Sigmoid colon (tissue), 4 donors: ENCODE measurements around the gene PDK2.

Source experiments
- EP300 ChIP-seq, 4 donors: sonication (generic); formaldehyde crosslinking; IDR thresholded peaks; one replicate each; pipeline ENCODE4 v1.6.1; 2017; ENCODE audit warnings: antibody characterized with exemption in 4 of 4
- POLR2AphosphoS5 ChIP-seq, 4 donors: sonication (generic); formaldehyde crosslinking; IDR thresholded peaks; one replicate each; pipeline ENCODE4 v1.6.1; 2017; ENCODE audit warnings: antibody characterized with exemption in 4 of 4

DNA sequence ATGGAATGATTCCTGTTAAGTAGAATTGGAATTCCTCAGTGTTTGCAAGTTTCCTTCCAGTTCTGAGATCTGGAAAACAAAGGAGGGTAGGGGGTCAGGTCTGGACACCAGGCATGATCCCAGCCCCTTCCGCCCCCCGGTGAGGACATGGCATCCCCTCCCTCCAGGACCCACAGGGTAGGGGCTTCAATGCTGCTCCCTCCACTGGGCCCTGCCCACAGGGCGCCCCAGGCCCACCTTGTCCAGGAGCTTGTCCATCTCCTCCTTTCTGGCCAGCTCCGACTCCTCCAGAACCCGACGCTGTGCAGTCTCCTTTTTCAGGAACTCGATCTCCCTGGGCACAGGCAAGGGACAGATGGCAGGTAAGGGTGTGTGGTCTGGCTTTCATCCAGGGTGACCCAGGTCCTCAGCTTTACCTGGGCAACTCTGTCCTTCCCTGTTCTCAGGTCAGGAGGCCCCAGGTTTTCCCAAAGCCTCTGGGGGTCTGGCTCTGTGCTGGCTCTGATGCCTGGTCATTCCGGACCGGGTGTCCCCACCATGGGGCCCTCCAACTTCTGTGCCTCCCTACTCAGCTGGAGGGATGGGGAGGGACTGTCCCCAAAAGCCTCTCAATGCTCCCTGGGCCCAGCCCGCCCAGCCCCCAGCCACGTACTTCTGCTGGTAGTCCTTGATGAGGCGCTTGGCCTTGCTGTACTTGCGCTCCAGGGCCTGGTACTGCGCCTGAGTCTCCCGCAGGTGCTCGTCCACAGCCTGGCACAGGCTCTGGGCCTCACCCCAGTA, 40.4 kb downstream of the PDK2 start:
- TF ChIP-seq POLR2AphosphoS5 (IDR thresholded peaks at IDR 0.05), result no peak
- no peak for TF ChIP-seq EP300 (IDR thresholded peaks at IDR 0.05)
